ENCODE measurements around the gene GET3.
A peak's percentile ranks its signal among the peaks of the same experiment; 100 is the strongest.

GET3 gene

GRCh38 chr19:12774588-12775555 is 37.6 kb downstream of the GET3 start, which contains the start of gene HOOK2:
Gene HOOK2, minus strand, starts transcription at chr19:12775552. Its CDS starts 103 bp downstream, at chr19:12775449.
- H3K9me3 Mint-ChIP-seq: no peaks in the 10 kb centered on the region
- no peaks in the 10 kb centered on the region for H3K36me3 Mint-ChIP-seq (ENCODE audit: low read depth)
- H3K4me1 Mint-ChIP-seq (ENCODE audit: low read depth): peaks cover 44% of the 10 kb centered on the region
- peak within 1 kb of the TSS; percentile 87 for H3K27ac Mint-ChIP-seq
- no peaks in the 10 kb centered on the region for H3K27me3 Mint-ChIP-seq
- DNase-seq: peak; percentile 49
- H3K4me3 Mint-ChIP-seq: peak within 1 kb of the TSS; percentile 76

DNA sequence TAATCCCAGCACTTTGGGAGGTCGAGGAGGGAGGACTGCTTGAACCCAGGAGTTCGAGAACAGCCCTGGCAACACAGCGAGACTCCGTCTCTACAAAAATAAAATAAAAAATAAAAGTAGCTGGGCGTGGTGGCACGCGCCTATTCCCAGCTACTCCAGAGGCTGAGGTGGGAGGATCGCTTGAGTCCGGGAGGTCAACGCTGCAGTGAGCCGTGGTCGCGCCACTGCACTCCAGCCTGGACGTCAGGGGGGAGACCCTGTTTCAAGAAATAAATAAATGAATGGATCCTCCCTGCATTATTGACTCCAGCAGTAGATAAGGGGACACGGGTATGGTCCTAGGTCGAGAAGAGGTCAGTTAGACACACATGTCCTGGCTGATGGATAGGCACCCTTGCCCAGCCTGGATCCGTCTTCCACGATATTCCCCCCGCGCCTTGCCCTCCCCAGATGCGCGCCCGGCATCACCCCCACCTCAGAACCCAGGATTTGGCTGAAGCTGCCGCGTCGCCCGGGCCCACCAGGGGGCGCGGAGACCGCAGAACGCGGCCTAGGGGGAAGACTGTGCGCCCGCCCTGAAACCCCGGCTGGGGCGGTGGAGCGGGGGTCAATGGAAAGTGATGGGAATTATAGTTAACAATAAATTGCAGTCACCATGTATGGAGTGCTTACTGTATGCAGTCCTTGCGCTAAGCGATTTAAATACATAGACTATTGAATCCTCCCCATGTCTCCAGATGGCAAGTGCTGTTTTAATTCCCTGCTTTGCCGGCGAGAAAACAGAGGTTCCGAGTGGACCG is 40.1 kb downstream of the GET3 start:
- no peaks in the 10 kb centered on the region for H3K27me3 Mint-ChIP-seq
- peak overlapping the region; percentile 92 for H3K27ac Mint-ChIP-seq
- peaks cover 55% of the 10 kb centered on the region for H3K4me1 Mint-ChIP-seq (ENCODE audit: low read depth)
- H3K9me3 Mint-ChIP-seq: no peaks in the 10 kb centered on the region
- H3K36me3 Mint-ChIP-seq (ENCODE audit: low read depth): no peaks in the 10 kb centered on the region
- peak; percentile 92 for DNase-seq
- H3K4me3 Mint-ChIP-seq: peak overlapping the region; percentile 83

DNA sequence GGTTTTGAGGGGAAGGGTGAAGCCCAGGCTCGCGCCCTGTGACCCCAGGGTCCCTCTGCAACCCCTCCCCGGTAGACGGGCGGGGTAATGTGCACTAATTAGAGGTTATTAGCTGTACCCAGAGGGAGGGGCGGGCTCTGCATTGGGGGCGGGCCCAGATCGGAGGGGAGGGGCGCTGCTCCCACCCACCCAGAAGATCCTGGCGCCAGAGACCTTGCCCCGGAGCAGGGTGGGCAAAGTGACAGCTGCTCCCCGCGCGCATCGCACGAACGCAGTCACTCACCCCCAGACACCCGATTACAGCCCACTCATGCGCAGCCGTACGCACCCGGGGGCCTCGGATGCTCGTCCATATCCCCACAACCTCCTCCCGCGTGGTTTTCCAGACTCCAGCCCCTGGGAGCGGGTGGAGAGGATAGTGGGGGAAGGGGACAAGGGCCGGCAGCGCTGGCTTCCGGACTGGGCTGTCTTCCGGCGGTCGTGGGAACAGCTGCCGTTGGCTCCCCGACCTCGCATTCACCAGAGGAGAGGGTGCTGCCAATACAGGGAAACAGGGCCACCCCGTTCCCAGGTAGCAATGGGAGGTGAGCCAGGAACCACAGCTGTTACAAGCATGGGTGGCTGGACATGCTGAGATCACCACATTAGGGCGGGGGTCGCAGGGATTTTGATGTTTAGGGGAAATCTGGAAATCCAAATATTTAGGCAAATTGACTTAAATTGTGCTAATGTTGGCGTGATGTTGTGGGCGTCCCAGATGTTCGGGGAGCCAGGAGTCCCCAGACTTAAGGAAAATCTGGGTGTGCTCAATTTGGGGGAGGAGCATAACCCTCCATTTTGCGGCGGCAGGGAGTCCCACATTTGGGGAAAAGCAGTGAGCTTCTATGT is 41.0 kb downstream of the GET3 start:
- Mint-ChIP-seq H3K27me3 (no peaks in the 10 kb centered on the region), H3K36me3 (ENCODE audit: low read depth) (no peaks in the 10 kb centered on the region), H3K27ac (peak overlapping the region; percentile 92), H3K4me1 (ENCODE audit: low read depth) (peaks cover 58% of the 10 kb centered on the region), H3K9me3 (no peaks in the 10 kb centered on the region), H3K4me3 (peak overlapping the region; percentile 83)
- peak; percentile 71 for DNase-seq

DNA sequence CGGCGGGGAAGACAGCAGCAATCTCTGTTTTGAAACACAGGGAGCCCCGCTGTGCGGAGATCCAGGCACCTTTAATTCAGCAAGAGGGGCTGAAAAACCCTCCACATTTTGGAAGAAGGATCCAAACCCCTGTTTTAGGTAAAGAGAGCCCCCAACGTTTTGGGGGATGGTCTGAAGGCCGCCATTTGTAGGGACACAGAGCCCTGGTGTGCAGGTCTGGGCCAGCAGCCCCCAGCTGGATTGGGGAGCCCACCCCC is 41.5 kb downstream of the GET3 start:
- H3K4me3 Mint-ChIP-seq: peak overlapping the region; percentile 83
- no peaks in the 10 kb centered on the region for H3K27me3 Mint-ChIP-seq
- H3K4me1 Mint-ChIP-seq (ENCODE audit: low read depth): peaks cover 53% of the 10 kb centered on the region
- no peaks in the 10 kb centered on the region for H3K9me3 Mint-ChIP-seq
- H3K27ac Mint-ChIP-seq: peak overlapping the region; percentile 92
- no peak for DNase-seq
- no peaks in the 10 kb centered on the region for H3K36me3 Mint-ChIP-seq (ENCODE audit: low read depth)

GRCh38 chr19:12779162-12779993 is 42.1 kb downstream of the GET3 start:
- H3K36me3 Mint-ChIP-seq (ENCODE audit: low read depth): no peaks in the 10 kb centered on the region
- no peak for DNase-seq
- H3K4me3 Mint-ChIP-seq: peak overlapping the region; percentile 83

GRCh38 chr19:12782174-12782423 is 44.8 kb downstream of the GET3 start:
- peaks cover 43% of the 10 kb centered on the region for H3K4me1 Mint-ChIP-seq (ENCODE audit: low read depth)

More at GRCh38 chr19:12779162-12779993, 42.1 kb downstream of the GET3 start:
- no peaks in the 10 kb centered on the region for H3K27me3 Mint-ChIP-seq
- H3K9me3 Mint-ChIP-seq: no peaks in the 10 kb centered on the region
- peak overlapping the region; percentile 92 for H3K27ac Mint-ChIP-seq
- H3K4me1 Mint-ChIP-seq (ENCODE audit: low read depth): peaks cover 51% of the 10 kb centered on the region

GRCh38 chr19:12782424-12783290 is 45.4 kb downstream of the GET3 start:
- Mint-ChIP-seq H3K4me3 (peak overlapping the region; percentile 76), H3K27me3 (no peaks in the 10 kb centered on the region), H3K36me3 (ENCODE audit: low read depth) (no peaks in the 10 kb centered on the region), H3K27ac (no peak overlapping the region), H3K4me1 (ENCODE audit: low read depth) (peaks cover 38% of the 10 kb centered on the region), H3K9me3 (no peaks in the 10 kb centered on the region)
- DNase-seq: peak; percentile 92

More at GRCh38 chr19:12782174-12782423, 44.8 kb downstream of the GET3 start:
- Mint-ChIP-seq H3K27me3 (no peaks in the 10 kb centered on the region), H3K4me3 (peak overlapping the region; percentile 76), H3K9me3 (no peaks in the 10 kb centered on the region), H3K36me3 (ENCODE audit: low read depth) (no peaks in the 10 kb centered on the region), H3K27ac (no peak overlapping the region)
- DNase-seq: no peak

DNA sequence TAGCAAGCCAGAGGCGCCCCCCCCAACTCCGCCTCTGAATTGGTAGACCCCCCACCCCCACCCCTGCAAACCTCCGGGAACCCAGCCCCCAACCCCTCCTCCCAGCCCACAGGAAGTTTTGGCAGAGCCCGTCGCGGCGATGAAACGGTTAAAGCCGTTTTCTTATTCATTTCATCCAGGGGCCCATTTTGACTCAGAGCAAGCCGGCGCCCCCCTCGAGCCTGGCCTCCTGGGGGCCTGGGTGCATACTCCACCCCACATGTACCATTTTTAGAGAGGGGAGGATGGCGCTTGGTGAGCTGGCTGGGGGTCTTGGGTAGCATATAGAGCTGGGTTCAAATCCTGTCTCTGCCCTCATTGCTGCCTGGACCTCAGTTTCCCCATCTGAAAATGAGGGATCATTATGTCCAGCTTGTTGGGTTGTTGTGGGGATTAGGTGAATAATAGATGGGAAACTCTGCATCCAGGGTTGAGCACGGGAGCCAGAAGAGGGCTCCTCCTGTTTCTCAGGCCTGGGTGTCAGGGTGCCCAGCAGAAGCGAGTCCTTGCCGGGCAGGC is 46.1 kb downstream of the GET3 start:
- Mint-ChIP-seq H3K27me3 (no peaks in the 10 kb centered on the region), H3K4me3 (peak overlapping the region; percentile 76), H3K27ac (no peak overlapping the region), H3K36me3 (ENCODE audit: low read depth) (no peaks in the 10 kb centered on the region), H3K9me3 (no peaks in the 10 kb centered on the region), H3K4me1 (ENCODE audit: low read depth) (peaks cover 39% of the 10 kb centered on the region)
- peak; percentile 77 for DNase-seq

DNA sequence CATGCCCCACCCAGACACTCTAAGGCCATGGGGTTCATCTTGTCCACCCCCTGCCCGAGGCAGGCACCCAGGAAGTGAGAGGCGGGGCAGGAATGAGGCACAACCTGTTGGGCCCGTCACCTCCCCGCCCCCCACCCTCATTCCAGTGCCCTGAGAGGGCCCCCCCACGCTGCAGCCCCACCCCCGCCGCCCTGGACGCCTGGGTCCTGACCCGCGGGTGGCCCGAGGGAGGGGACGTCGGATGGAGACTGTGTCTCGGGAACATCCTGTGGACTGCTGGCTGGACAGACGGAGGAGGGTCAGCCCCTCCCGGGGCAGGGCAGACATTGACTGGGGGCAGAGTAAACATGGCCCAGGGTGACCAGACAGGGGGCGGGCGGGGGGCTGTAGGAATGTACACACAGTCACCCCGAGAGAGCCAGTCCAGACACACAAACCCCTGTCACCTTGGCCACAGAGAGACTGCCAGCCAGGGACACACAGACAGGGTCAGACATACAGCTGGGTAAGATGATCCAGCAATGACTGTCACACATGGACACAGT is 46.6 kb downstream of the GET3 start:
- DNase-seq: no peak
- H3K9me3 Mint-ChIP-seq: no peaks in the 10 kb centered on the region
- no peak overlapping the region for H3K27ac Mint-ChIP-seq
- no peaks in the 10 kb centered on the region for H3K36me3 Mint-ChIP-seq (ENCODE audit: low read depth)
- H3K4me1 Mint-ChIP-seq (ENCODE audit: low read depth): peaks cover 38% of the 10 kb centered on the region
- peak overlapping the region; percentile 76 for H3K4me3 Mint-ChIP-seq
- no peaks in the 10 kb centered on the region for H3K27me3 Mint-ChIP-seq

DNA sequence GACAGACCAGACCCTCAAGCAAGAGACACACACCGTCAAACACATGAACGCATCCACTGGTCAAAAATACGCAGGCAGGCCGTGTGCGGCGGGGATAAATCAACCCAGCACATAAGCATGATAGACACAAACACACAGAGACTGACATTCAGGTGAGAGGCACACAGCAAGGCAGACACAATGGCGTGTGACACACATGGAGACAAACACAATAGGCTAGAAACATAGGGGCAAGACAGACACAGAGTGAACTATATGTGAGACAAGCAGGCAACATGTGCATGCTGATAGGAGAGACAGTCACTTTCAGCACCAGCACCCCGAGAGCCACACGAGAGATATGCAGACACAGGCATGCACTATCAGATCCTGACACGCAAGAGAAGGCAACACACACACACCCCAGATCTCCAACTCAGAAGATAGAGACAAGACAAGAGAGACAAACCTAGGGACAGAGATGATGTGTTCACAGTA is 47.1 kb downstream of the GET3 start:
- Mint-ChIP-seq H3K4me1 (ENCODE audit: low read depth) (peaks cover 37% of the 10 kb centered on the region), H3K27me3 (no peaks in the 10 kb centered on the region), H3K9me3 (no peaks in the 10 kb centered on the region), H3K36me3 (ENCODE audit: low read depth) (no peaks in the 10 kb centered on the region), H3K27ac (no peak overlapping the region), H3K4me3 (no peak overlapping the region)
- no peak for DNase-seq

- Mint-ChIP-seq H3K36me3 (ENCODE audit: low read depth) (no peaks in the 10 kb centered on the region), H3K4me1 (ENCODE audit: low read depth) (peaks cover 32% of the 10 kb centered on the region), H3K9me3 (no peaks in the 10 kb centered on the region), H3K27ac (no peak overlapping the region), H3K4me3 (no peak overlapping the region), H3K27me3 (no peaks in the 10 kb centered on the region)
- peak; percentile 51 for DNase-seq
Observed at GRCh38 chr19:12784871-12785430, 47.7 kb downstream of the GET3 start.

DNA sequence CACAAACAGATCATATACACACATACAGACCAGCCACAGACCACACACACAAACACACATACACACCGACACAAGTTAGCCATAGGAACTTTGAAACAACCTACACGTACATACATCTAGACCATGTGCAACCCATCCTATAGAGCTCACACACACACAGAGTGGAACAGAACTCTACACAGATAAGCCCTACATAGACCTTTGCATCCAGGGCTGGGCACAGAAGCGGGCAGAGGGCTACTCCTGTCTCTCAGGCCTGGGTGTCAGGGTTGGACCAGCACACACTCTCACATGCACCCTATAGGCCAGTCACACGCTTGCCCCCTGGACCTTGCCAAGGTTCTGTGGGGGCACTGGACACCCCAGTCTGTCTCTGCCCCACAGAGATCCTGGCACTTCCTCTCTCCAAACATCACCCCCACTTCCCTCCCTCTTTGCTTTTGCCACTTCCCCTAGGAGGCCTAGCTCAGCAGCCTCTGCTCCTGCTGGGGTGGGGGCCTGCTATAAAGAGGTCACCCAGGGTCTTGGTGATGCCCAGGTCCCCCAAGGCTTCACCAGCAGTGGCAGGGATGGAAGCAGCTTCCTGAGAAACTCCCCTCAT is 48.2 kb downstream of the GET3 start:
- no peaks in the 10 kb centered on the region for H3K27me3 Mint-ChIP-seq
- no peaks in the 10 kb centered on the region for H3K9me3 Mint-ChIP-seq
- no peak for DNase-seq
- H3K4me1 Mint-ChIP-seq (ENCODE audit: low read depth): peaks cover 34% of the 10 kb centered on the region
- H3K36me3 Mint-ChIP-seq (ENCODE audit: low read depth): peaks cover 3% of the 10 kb centered on the region
- H3K27ac Mint-ChIP-seq: no peak overlapping the region
- no peak overlapping the region for H3K4me3 Mint-ChIP-seq

Measured in activated T-cell treated with anti-CD3 and anti-CD28 coated beads, Interleukin-2, amount 50 U/mL, for 24 hours (primary cell).